PC-9 (cell line): ENCODE results near the gene RALGPS1.

Experiments
- CTCF ChIP-seq: fragments of 200-600 bp; sonication (generic); conservative IDR thresholded peaks from 2 replicates; pipeline ENCODE4 v1.6.1; 2017; ENCODE audit warnings: mixed run types, antibody characterized with exemption, mild to moderate bottlenecking, moderate library complexity
- EZH2 ChIP-seq: fragments of 200-600 bp; sonication (generic); IDR thresholded peaks from 2 replicates; pipeline ENCODE4 v1.8.0; 2017; ENCODE audit warnings: antibody characterized with exemption, low read depth

- TF ChIP-seq CTCF (no peak), EZH2 (no peak)
Measured at GRCh38 chr9:126886034-126886822, 28.4 kb upstream of the RALGPS1 start.
